Liver (tissue), 3 donors: ENCODE results near the gene MRAP.

Source experiments
- FOXA1 ChIP-seq: IDR thresholded peaks from 2 replicates; pipeline ENCODE4 v1.6.1; 2016; ENCODE audit warnings: antibody characterized with exemption
- GABPA ChIP-seq, 2 donors: IDR thresholded peaks in 1 of 2; conservative IDR thresholded peaks in 1 of 2; 2 replicates each; pipeline ENCODE4 v1.6.1; 2016; ENCODE audit warnings: antibody characterized with exemption in 2 of 2, mild to moderate bottlenecking in 1 of 2, moderate library complexity in 1 of 2
- JUND ChIP-seq, 2 donors: IDR thresholded peaks; 2 replicates each; pipeline ENCODE4 v1.6.1; 2016; ENCODE audit warnings: antibody characterized with exemption in 2 of 2
- NR2F2 ChIP-seq: IDR thresholded peaks from 2 replicates; pipeline ENCODE4 v1.6.1; 2016; ENCODE audit warnings: antibody characterized with exemption
- RAD21 ChIP-seq, 2 donors: IDR thresholded peaks; 2 replicates each; pipeline ENCODE4 v1.6.1; 2016; ENCODE audit warnings: antibody characterized with exemption in 2 of 2, mild to moderate bottlenecking in 2 of 2
- RXRA ChIP-seq, 2 donors: IDR thresholded peaks; 2 replicates each; pipeline ENCODE4 v1.6.1; 2017 to 2018; ENCODE audit warnings: antibody characterized with exemption in 2 of 2, mild to moderate bottlenecking in 1 of 2
- TAF1 ChIP-seq: conservative IDR thresholded peaks from 2 replicates; pipeline ENCODE4 v1.6.1; 2016; ENCODE audit warnings: antibody characterized with exemption, mild to moderate bottlenecking
- YY1 ChIP-seq: IDR thresholded peaks from 2 replicates; pipeline ENCODE4 v1.6.1; 2016; ENCODE audit warnings: antibody characterized with exemption, mild to moderate bottlenecking
- TF ChIP-seq, protein P1 (sequence below): fragments of 150-350 bp; IDR thresholded peaks from 2 replicates; pipeline ENCODE4 v1.5.1; 2017; ENCODE audit warnings: improper control_type of control experiment, low read depth, low read length; ENCODE audit not compliant: missing input control
- TF ChIP-seq, protein P2 (sequence below): IDR thresholded peaks from 2 replicates; pipeline ENCODE4 v1.6.1; 2016; ENCODE audit warnings: antibody characterized with exemption, mild to moderate bottlenecking
- donor health status: healthy.
- donor health status: healthy.

DNA sequence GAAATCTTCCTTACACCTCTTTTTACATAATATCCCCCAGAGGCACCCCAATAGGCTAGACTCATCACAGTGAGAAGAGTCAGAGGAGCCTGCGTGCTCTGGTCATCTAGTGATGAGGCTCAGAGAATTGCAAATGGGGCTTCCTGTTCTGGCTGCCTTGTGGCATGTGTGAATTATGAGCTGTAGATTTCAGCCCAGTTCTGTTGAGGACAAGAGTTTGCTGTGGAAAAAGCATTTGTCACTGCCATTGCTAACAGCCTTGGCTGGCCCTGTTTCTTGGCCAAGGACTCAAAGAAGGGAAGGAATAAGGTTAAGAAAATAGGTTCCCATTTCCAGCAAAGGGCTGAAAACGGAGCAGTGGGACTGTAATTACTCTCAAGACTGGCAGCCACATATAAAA lies 30.7 kb downstream of the MRAP start:
- TF ChIP-seq, protein P1, sequence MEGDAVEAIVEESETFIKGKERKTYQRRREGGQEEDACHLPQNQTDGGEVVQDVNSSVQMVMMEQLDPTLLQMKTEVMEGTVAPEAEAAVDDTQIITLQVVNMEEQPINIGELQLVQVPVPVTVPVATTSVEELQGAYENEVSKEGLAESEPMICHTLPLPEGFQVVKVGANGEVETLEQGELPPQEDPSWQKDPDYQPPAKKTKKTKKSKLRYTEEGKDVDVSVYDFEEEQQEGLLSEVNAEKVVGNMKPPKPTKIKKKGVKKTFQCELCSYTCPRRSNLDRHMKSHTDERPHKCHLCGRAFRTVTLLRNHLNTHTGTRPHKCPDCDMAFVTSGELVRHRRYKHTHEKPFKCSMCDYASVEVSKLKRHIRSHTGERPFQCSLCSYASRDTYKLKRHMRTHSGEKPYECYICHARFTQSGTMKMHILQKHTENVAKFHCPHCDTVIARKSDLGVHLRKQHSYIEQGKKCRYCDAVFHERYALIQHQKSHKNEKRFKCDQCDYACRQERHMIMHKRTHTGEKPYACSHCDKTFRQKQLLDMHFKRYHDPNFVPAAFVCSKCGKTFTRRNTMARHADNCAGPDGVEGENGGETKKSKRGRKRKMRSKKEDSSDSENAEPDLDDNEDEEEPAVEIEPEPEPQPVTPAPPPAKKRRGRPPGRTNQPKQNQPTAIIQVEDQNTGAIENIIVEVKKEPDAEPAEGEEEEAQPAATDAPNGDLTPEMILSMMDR, result no peak
- no peak for TF ChIP-seq GABPA (IDR thresholded peaks at IDR 0.05 in 1 of 2, conservative IDR thresholded peaks at IDR 0.05 in 1 of 2)
- no peak for TF ChIP-seq FOXA1
- TF ChIP-seq JUND (IDR thresholded peaks at IDR 0.05), result no peak
- TF ChIP-seq, protein P2, sequence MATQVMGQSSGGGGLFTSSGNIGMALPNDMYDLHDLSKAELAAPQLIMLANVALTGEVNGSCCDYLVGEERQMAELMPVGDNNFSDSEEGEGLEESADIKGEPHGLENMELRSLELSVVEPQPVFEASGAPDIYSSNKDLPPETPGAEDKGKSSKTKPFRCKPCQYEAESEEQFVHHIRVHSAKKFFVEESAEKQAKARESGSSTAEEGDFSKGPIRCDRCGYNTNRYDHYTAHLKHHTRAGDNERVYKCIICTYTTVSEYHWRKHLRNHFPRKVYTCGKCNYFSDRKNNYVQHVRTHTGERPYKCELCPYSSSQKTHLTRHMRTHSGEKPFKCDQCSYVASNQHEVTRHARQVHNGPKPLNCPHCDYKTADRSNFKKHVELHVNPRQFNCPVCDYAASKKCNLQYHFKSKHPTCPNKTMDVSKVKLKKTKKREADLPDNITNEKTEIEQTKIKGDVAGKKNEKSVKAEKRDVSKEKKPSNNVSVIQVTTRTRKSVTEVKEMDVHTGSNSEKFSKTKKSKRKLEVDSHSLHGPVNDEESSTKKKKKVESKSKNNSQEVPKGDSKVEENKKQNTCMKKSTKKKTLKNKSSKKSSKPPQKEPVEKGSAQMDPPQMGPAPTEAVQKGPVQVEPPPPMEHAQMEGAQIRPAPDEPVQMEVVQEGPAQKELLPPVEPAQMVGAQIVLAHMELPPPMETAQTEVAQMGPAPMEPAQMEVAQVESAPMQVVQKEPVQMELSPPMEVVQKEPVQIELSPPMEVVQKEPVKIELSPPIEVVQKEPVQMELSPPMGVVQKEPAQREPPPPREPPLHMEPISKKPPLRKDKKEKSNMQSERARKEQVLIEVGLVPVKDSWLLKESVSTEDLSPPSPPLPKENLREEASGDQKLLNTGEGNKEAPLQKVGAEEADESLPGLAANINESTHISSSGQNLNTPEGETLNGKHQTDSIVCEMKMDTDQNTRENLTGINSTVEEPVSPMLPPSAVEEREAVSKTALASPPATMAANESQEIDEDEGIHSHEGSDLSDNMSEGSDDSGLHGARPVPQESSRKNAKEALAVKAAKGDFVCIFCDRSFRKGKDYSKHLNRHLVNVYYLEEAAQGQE, result no peak
- TF ChIP-seq NR2F2, result no peak
- TF ChIP-seq TAF1, result no peak
- no peak for TF ChIP-seq RXRA (IDR thresholded peaks at IDR 0.05)
- TF ChIP-seq RAD21 (IDR thresholded peaks at IDR 0.05), result no peak
- TF ChIP-seq YY1, result no peak
